IPS DF 6.9 (cell line): ENCODE results near the gene BMPR2.

ENCODE experiments used
- DNase-seq: peaks from one replicate; pipeline ENCODE4 v3.0.0-alpha.2; 2013; ENCODE audit warnings: low read depth, low spot score
- H3K27ac ChIP-seq: one replicate; pipeline ENCODE4 v1.5.1; 2013; ENCODE audit warnings: low read length, control low read depth
- H3K27me3 ChIP-seq: 2 replicates; pipeline ENCODE4 v1.6.1; 2013; ENCODE audit warnings: mild to moderate bottlenecking, low read length; ENCODE audit not compliant: control insufficient read depth, insufficient read depth
- H3K36me3 ChIP-seq: 2 replicates; pipeline ENCODE4 v1.6.1; 2013; ENCODE audit warnings: low read length; ENCODE audit not compliant: control insufficient read depth, insufficient read depth
- H3K4me1 ChIP-seq: 2 replicates; pipeline ENCODE4 v1.6.1; 2013; ENCODE audit warnings: low read length; ENCODE audit not compliant: control insufficient read depth, insufficient read depth
- H3K4me3 ChIP-seq: 2 replicates; pipeline ENCODE4 v1.5.1; 2013; ENCODE audit warnings: mild to moderate bottlenecking, low read length
- H3K9me3 ChIP-seq: 2 replicates; pipeline ENCODE4 v1.6.1; 2013; ENCODE audit warnings: low read length, inconsistent platforms; ENCODE audit not compliant: control insufficient read depth, insufficient read depth
- WGBS: extraction: QIAGEN DNeasy Blood & Tissue Kit; methylation state at CpG from one replicate; pipeline ENCODE4 v1.1.7; 2013; ENCODE audit warnings: mixed read lengths, missing lambda C conversion rate; ENCODE audit not compliant: insufficient read length, insufficient coverage; 5-methylcytosine and 5-hydroxymethylcytosine counted together

The BMPR2 gene

DNA sequence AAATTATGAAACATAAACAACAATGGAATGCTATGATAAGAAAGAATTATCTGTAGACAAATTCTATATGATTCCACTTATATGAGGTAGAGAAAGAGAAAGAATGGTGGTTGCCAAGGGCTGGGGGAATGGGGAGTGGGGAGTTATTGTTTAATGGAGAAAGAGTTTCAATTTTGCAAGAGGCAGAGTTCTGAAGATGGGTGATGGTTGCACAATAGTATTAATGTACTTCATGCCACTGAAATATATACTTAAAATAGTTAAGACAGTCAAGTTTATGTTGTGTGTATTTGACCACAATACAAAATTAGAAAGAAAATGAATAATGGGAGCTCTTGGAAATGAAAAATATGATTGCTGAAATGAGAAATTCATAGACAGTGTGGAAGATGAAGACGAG, 236.0 kb downstream of the BMPR2 start:
- no peak for DNase-seq

DNA sequence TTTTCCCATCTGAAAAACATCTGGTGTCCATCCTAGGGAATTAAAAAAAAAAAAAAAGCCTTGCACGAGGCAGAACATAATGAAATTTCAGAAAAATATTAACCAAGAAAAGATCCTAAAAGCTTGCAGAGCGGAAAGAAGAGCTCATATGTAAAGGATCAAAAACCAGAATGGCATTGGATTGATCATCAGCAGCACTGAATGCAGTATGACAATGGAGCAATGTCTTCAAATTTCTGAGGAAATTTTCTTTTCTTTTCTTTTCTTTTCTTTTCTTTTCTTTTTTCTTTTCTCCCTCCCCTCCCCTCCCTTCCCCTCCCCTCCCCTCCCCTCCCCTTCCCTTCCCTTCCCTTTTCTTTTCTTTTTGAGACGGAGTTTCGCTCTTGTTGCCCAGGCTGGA, 237.4 kb downstream of the BMPR2 start:
- no CpG with 5 or more reads among the region's 4 CpGs for WGBS
- Histone ChIP-seq H3K27me3 (no peaks in the 10 kb centered on the region), H3K4me3 (no peak overlapping the region), H3K36me3 (no peaks in the 10 kb centered on the region), H3K9me3 (no peaks in the 10 kb centered on the region), H3K4me1 (no peaks in the 10 kb centered on the region), H3K27ac (no peak overlapping the region)
- DNase-seq: no peak

More for the DNA sequence above, 236.0 kb downstream of the BMPR2 start:
- H3K4me3 ChIP-seq: no peak overlapping the region
- no peaks in the 10 kb centered on the region for H3K4me1 ChIP-seq
- no peaks in the 10 kb centered on the region for H3K36me3 ChIP-seq
- WGBS: no CpG with 5 or more reads among the region's 1 CpG
- H3K9me3 ChIP-seq: no peaks in the 10 kb centered on the region
- no peaks in the 10 kb centered on the region for H3K27me3 ChIP-seq
- H3K27ac ChIP-seq: no peak overlapping the region
